Activated naive CD4-positive, alpha-beta T cell treated with anti-CD3 and anti-CD28 coated beads, Interleukin-2, amount 50 U/mL, for 16 hours (primary cell): ENCODE results near the gene GID8.

Source experiments
- DNase-seq: peaks from one replicate; pipeline ENCODE4 v3.0.0-alpha.2; 2020

Gene GID8

GRCh38 chr20:62945771-62946339 lies 7.9 kb downstream of the GID8 start:
- DNase-seq: no peak

GRCh38 chr20:62946918-62947317 lies 9.0 kb downstream of the GID8 start:
- DNase-seq: no peak

- no peak for DNase-seq
Measured at GRCh38 chr20:62947532-62948300, 9.8 kb downstream of the GID8 start.

- DNase-seq: no peak
Measured at GRCh38 chr20:62949153-62949821, 11.3 kb downstream of the GID8 start.

GRCh38 chr20:62949962-62950361 lies 12.0 kb downstream of the GID8 start:
- DNase-seq: no peak

- DNase-seq: no peak
Measured at GRCh38 chr20:62950741-62951140, 12.8 kb downstream of the GID8 start.

- DNase-seq: no peak
Measured at GRCh38 chr20:62951143-62951895, 13.4 kb downstream of the GID8 start.

- no peak for DNase-seq
Measured at GRCh38 chr20:62951896-62952372, 14.0 kb downstream of the GID8 start.

- DNase-seq: no peak
Measured at GRCh38 chr20:62952373-62952967, 14.5 kb downstream of the GID8 start, which contains the start of gene SLC17A9. Gene SLC17A9, plus strand, starts transcription at chr20:62952709. Its CDS starts 122 bp downstream, at chr20:62952831.

- no peak for DNase-seq
Measured at GRCh38 chr20:62952968-62953838, 15.3 kb downstream of the GID8 start.

- DNase-seq: peak; percentile 50
Measured at GRCh38 chr20:62953839-62954703, 16.1 kb downstream of the GID8 start.

GRCh38 chr20:62955519-62956386 lies 17.8 kb downstream of the GID8 start:
- DNase-seq: no peak

- DNase-seq: no peak
Measured at GRCh38 chr20:62956387-62957135, 18.6 kb downstream of the GID8 start.

- no peak for DNase-seq
Measured at GRCh38 chr20:62957136-62958117, 19.5 kb downstream of the GID8 start.

GRCh38 chr20:62958388-62959100 lies 20.6 kb downstream of the GID8 start:
- no peak for DNase-seq

- no peak for DNase-seq
Measured at GRCh38 chr20:62959101-62959971, 21.4 kb downstream of the GID8 start.
